ENCODE results near the gene BCAP31. TPM values are rescaled to one million over a fixed set of nuclear protein-coding genes. Genes with fewer than 3 reads are reported as not detected.
"Not testable (repeated sequence)": the region's sequence is repeated elsewhere in the genome, so short reads cannot be mapped to it uniquely, and the experiment has no call there.

BCAP31 gene
- total RNA-seq, 2 donors from 2014 or later = 115 to 170 TPM

DNA sequence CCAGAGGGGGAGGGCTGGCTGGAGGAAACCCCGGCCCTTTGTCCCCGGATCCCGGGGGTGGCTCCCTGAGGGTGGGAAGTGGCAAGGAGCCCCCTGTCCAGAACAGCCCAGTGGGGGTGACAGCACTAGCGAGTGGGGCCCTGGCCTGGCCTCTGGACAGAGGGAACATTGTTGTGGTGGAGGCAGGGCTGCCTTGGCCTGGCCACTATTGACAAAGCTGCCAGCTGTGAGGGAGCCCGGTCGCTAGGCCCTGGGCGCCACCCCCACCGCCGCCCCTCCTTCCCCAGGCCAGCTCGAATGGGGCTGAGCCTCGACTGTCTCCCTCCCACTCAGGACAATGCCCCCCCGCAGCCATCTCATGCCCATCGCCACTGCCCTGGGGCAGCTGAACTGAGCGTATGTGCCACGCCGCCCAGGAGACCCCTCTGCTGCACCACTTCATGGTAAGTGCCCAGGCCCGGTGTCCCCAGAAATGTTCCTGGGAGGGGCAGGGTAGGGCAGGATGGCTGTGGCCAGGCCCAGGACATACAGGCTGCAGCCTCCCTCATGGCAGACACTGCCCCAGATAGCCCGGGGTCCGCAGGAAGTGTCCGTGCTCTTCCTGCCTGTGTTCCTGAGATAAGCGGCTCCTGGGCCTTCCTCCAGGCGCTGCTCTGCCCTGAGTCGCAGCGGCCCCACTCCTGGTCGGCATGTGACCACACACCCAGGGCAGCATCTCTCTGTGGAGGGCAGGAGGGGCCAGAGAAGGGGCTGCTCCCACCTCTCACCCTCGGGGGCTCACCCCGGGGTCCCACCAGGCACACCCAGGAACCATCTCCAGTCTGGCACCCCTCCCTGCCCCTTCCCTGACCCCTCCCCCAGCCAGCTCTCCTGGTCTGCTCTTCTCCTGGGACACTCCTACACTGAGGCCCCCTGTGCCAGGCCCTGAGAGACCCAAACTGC lies 41.2 kb upstream of the BCAP31 start:
- no peaks in the 10 kb centered on the region for H3K36me3 Mint-ChIP-seq (ENCODE audit: low read depth)
- H3K27me3 Mint-ChIP-seq = no peaks in the 10 kb centered on the region
- no peak overlapping the region for H3K27ac Mint-ChIP-seq
- no peaks in the 10 kb centered on the region for H3K4me1 Mint-ChIP-seq
- no peak for ATAC-seq (replicated peaks)
- H3K4me3 Mint-ChIP-seq = no peak overlapping the region
- H3K9me3 Mint-ChIP-seq = no peaks in the 10 kb centered on the region

DNA sequence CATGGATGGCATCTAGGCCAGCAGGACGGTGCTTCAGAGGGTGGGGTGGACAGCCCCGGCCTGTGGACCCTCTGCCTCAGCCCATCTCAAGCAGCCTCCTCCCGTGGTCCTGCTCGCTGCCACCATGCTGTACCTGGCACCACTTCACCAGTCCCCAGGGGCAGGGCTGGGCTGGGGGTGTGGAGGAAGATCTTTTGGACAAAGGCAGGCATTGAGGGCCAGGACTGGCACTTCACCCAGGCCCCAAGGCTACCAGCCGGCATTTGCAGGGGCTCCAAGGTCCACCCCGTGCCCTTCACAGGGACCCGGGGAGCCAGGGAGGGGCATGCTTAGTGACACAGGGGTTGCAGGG lies 40.6 kb upstream of the BCAP31 start:
- Mint-ChIP-seq H3K4me3 (no peak overlapping the region), H3K4me1 (no peaks in the 10 kb centered on the region), H3K36me3 (ENCODE audit: low read depth) (no peaks in the 10 kb centered on the region), H3K9me3 (no peaks in the 10 kb centered on the region), H3K27me3 (no peaks in the 10 kb centered on the region), H3K27ac (no peak overlapping the region)
- no peak for ATAC-seq (replicated peaks)

DNA sequence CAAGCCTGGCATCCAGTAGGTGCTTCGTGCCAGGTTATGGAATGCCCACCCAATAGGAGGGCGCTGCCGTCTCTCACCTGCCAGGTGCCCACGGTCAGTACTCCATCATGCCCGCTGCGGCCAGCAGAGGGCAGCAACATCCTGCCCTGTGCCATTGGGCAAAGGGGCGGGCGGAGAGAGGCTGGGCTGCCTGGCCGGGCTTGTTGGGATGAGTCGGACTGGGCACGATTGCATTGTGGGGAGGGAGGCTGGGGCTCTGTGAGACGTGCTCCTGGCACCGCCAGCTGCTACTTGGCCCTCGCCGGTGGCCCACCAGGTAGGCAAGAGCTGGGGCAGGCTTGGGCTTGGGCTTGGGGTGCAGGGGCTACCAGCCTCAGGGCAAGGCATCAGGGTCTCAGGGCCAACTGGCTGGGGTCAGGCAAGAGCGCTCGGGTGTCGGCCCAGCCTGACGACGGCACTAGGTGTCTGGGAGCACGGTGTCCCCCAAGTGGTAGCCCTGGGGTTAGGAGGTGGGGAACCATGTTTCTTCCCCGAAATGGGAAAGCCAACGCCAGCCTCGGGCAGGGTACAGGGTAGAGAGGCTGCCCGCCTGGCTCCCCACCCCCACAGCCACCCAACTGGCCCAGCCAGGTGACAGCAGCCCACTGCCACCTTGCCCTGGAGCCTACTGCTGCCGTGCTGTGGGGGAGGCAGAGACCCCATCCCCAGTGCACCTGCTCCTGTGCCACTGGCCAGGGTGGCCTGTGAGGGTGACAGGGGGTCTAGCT lies 40.0 kb upstream of the BCAP31 start, which contains the start of gene PLXNB3:
Gene PLXNB3, plus strand, starts transcription at position 261 of the 767 bp plus-strand sequence. CDS start 1,287 bp downstream, outside the sequence.
- no peaks in the 10 kb centered on the region for H3K27me3 Mint-ChIP-seq
- H3K36me3 Mint-ChIP-seq (ENCODE audit: low read depth) = no peaks in the 10 kb centered on the region

DNA sequence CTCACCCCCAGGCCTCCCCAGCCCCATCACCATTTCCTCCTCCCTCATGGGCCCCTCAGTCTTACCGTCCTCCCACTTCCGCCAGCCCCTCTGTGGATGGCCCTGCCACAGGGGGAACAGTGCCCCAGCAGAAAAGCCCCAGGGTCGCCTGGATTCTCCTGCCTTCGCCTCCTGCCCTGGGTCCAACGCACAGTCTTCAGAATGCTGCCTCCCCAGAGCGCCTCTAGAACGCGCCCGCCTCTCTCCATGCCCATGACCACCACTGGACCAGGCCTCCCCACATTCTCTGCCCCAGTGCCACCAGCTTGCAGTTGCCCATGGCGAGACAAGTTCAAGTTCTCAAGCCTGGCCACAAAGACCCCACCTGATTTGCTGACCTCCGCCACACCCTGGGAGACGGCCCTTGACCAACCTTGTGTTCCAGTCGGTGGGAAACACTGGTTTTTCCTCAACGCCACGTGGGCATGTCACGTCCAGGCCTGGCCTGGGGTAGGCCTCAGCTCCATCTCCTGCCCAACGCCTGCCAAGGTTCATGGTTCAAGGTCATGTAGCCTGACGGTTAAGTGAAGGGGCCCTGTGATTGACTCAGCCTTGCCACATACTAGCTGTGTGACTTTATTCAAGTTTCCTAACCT lies 39.2 kb upstream of the BCAP31 start:
- H3K4me3 Mint-ChIP-seq = no peak overlapping the region
- H3K36me3 Mint-ChIP-seq (ENCODE audit: low read depth) = no peaks in the 10 kb centered on the region
- no peaks in the 10 kb centered on the region for H3K27me3 Mint-ChIP-seq
- peak overlapping the region; percentile 54 for H3K27ac Mint-ChIP-seq
- H3K4me1 Mint-ChIP-seq = no peaks in the 10 kb centered on the region
- no peaks in the 10 kb centered on the region for H3K9me3 Mint-ChIP-seq
- ATAC-seq (replicated peaks) = no peak

More for the DNA sequence above, 40.0 kb upstream of the BCAP31 start, which contains the start of gene PLXNB3:
- Mint-ChIP-seq H3K9me3 (no peaks in the 10 kb centered on the region), H3K4me1 (no peaks in the 10 kb centered on the region), H3K4me3 (peak within 1 kb of the TSS; percentile 39), H3K27ac (peak within 1 kb of the TSS; percentile 54)
- ATAC-seq (replicated peaks) = peak; percentile 94

DNA sequence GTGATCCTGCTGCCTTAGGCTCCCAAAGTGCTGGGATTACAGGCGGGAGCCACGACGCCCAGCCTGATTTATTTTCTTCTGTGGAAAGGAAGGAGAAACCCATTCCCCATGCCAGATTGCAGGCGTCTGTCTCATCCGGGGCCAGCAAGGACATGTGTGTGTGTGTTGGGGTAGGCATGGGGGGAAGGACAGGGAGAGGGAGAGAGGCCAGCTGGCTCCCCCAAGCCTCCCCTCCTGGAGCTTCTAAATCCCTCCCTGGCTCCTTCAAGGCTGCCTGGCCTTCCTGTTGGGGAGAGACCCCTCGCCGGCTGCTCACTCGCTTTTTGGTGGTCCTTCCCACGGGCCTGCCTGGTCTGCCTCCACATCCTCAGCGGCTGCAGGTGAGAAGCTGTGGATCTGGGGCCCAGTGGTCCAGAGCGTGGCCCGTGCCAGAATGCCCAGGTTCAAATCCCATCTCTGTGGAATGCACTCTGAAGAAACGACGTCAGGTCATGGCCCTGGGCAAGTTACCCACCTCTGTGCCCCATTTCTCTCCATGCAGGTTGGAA lies 38.5 kb upstream of the BCAP31 start:
- Mint-ChIP-seq H3K9me3 (no peaks in the 10 kb centered on the region), H3K27ac (no peak overlapping the region), H3K36me3 (ENCODE audit: low read depth) (no peaks in the 10 kb centered on the region), H3K4me1 (no peaks in the 10 kb centered on the region), H3K27me3 (no peaks in the 10 kb centered on the region), H3K4me3 (no peak overlapping the region)
- ATAC-seq (replicated peaks) = no peak

DNA sequence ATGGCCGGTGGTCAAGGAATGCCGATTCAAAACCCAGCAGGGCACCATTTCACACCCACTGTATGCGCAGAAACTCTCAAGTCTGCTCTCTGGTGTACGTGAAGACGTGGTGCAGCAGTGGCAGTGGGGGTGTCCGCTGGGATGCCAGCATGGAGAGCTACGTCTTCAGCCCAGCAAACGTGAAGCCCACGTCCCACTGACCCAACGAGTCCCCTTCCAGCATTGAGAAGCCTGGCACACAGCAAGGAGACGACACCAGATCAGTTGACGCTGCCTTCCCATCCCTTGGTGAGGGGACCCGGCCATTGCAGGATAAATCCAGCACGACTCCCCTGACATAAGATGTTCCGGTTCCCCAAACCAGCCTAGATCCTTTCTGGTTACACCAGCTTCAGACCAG lies 37.7 kb upstream of the BCAP31 start:
- Mint-ChIP-seq H3K27me3 (no peaks in the 10 kb centered on the region), H3K36me3 (ENCODE audit: low read depth) (no peaks in the 10 kb centered on the region), H3K27ac (no peak overlapping the region), H3K4me3 (no peak overlapping the region), H3K4me1 (no peaks in the 10 kb centered on the region), H3K9me3 (no peaks in the 10 kb centered on the region)
- no peak for ATAC-seq (replicated peaks)

DNA sequence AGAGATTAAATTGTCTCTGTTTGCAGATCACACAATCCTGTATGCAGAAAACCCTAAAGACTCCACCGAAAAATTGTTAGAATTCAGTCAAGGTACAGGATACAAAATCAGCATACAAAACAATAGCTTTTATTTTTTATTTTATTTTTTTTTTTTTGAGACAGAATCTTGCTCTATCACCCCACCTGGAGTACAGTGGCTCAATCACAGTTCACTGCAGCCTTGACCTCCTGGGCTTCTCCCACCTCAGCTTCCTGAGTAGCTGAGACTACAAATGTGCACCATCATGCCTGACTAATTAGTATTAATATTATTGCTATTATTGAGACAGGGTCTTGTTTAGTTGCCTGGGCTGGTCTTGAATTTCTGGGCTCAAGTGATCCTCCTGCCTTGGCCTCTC lies 30.9 kb upstream of the BCAP31 start:
- no peak overlapping the region for H3K27ac Mint-ChIP-seq
- H3K27me3 Mint-ChIP-seq = no peaks in the 10 kb centered on the region
- no peaks in the 10 kb centered on the region for H3K9me3 Mint-ChIP-seq
- no peaks in the 10 kb centered on the region for H3K36me3 Mint-ChIP-seq (ENCODE audit: low read depth)
- H3K4me3 Mint-ChIP-seq = no peak overlapping the region
- ATAC-seq (replicated peaks) = no peak
- H3K4me1 Mint-ChIP-seq = no peaks in the 10 kb centered on the region

DNA sequence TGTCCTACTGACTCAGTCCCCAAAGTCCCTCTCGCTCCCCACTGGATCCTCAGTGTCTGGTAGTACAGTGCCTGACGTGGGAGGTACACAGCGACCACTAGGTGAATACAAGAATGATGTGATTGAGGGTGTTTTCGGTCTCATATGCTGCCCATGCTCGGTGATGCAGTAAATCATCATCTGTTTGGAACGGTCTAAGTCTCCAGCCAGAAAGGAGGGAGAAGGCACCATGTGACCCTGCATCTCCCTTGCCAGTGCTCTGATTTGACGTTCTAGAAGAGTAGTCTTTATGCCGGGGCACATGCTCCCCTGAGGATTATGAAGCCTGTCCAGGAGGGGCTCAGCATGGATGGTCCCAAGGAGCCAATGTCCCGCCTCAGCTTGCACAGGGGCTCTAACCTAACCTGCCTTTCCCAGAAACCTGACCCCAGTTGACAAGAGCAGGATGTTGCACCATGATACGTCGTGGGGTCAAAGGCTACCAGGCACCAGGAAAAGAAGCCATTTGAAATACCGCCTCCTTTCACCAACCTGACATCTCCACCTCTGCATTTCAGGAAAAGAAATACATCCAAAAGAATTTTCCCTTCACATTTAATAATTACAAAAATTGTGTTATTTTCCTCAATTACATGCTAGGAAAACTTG lies 26.1 kb upstream of the BCAP31 start:
- H3K4me3 Mint-ChIP-seq = no peak overlapping the region

DNA sequence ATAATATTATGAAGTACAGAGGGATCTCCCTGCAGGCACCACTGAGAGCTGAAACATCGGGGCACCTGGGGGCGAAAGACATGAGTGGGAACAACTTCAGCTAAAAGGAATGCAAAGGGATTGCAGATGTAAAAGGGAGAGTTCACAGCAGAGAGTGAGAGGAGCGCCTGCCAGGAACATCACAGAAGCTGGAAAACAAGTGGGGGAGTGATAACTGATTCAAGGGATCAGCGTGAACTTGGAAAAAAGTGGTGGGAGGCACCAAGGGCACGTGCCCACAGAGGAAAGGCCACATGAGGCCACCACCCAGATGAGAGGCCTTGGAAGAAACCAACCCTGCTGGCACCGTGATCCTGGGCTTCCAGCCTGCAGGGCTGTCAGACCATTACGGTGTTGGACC lies 24.8 kb upstream of the BCAP31 start:
- not testable (repeated sequence) for H3K27ac Mint-ChIP-seq; H3K27me3 Mint-ChIP-seq; H3K4me1 Mint-ChIP-seq; H3K4me3 Mint-ChIP-seq; H3K36me3 Mint-ChIP-seq (ENCODE audit: low read depth); ATAC-seq (replicated peaks); H3K9me3 Mint-ChIP-seq

More for the DNA sequence above, 26.1 kb upstream of the BCAP31 start:
- no peaks in the 10 kb centered on the region for H3K36me3 Mint-ChIP-seq (ENCODE audit: low read depth)
- peaks cover 4% of the 10 kb centered on the region for H3K4me1 Mint-ChIP-seq
- H3K9me3 Mint-ChIP-seq = no peaks in the 10 kb centered on the region
- no peak for ATAC-seq (replicated peaks)
- no peak overlapping the region for H3K27ac Mint-ChIP-seq
- no peaks in the 10 kb centered on the region for H3K27me3 Mint-ChIP-seq

DNA sequence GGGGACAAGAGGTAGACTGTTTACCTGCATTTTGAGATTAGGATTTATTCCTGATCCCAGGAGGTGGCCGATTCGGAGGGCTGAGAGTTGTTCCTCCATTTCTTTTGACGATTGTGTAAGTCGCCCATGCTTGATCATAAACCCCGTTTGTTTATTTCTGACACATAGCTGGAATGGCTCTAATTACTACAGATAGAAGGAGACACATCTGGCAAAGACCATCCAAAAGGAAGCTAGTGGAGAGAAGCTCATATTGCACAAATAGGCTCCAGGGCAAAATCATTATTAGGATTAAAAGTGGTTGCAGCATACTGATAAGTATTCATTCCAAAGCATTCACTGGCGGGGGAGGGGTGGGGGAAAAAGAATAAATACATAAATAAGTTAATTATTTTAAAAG lies 22.8 kb upstream of the BCAP31 start:
- not testable (repeated sequence) for H3K27ac Mint-ChIP-seq; H3K4me1 Mint-ChIP-seq; H3K9me3 Mint-ChIP-seq; H3K36me3 Mint-ChIP-seq (ENCODE audit: low read depth); H3K4me3 Mint-ChIP-seq; ATAC-seq (replicated peaks); H3K27me3 Mint-ChIP-seq

DNA sequence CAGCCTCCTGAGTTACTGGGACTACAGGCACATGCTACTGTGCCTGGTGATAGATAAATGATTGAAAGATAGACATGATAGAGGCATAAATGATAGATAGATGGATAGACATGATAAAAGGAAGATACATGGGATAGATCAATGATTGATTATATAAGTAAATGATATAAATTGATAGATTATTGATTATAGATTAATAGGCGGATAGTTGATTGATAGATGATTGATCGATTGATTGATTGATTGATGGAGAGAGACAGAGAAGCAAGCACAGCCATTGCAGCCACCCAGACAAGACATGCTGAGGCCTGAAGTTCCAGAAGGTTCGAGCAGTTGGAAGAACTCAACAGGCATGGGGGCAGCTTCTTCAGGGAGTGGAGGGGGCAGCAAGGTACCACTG lies 22.2 kb upstream of the BCAP31 start:
- Mint-ChIP-seq H3K27ac (no peak overlapping the region), H3K9me3 (no peaks in the 10 kb centered on the region), H3K27me3 (no peaks in the 10 kb centered on the region), H3K4me3 (no peak overlapping the region), H3K4me1 (peaks cover 4% of the 10 kb centered on the region), H3K36me3 (ENCODE audit: low read depth) (no peaks in the 10 kb centered on the region)
- ATAC-seq (replicated peaks) = no peak

DNA sequence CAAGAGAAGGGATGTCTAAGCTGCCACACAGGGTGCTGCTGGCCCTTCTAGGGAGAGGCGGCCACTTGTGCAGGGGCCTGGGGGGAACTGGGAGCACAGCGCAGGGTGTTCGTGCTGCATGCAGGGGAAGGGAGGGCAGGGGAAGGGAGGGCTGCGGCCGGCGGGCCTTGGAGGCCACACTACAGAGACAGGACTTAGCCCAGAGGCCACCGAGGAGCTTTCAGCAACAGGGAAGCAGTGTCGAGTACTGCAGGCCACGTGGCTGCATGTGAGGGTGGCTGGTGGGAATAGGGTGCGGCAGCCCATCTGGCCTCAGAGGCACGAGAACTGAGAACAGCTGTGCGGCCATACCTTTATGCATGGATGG lies 20.9 kb upstream of the BCAP31 start:
- not testable (repeated sequence) for H3K9me3 Mint-ChIP-seq; H3K36me3 Mint-ChIP-seq (ENCODE audit: low read depth); H3K27me3 Mint-ChIP-seq; ATAC-seq (replicated peaks); H3K27ac Mint-ChIP-seq; H3K4me1 Mint-ChIP-seq
- peak overlapping the region; percentile 27 for H3K4me3 Mint-ChIP-seq

DNA sequence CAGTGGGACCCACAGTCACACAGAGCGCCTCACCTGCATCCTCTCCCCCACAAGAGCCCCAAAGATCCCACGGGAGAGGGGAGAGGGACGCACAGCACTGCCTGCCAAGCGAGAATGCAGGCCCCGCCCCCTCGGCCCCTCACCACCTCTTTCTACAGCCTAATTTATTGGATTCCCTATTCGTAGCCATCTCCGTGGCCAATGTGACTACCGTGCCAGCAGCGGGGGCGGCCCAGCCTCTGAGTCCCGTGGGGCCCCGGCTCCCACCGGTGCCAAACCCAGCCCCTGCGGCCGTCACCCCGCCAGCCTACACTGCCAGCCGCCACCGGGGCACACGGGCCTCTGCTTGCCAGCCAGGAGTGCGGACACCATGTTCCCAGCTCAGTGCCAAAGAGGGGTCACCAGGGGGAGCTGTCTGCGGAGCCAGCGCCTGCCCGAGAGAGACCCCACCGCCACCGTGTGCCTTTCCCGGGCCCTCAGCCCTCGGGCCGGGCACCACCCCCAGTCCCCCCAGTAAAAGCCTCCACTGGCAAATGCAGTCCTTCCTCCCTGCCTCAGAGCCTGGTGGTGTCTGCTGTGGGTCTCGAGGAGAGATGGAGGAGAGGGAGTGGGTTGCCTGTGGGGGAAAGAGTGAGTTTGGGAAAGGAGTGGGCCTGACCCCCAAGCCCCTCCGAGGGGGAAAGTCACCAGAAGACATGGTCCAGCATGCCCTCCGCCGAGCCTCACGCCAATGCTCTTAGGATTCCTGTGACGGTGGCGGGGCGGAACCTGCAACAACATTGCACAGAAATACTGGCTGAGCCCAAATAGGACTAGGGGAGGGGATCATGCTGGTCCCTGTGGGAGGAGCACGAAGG lies 20.3 kb upstream of the BCAP31 start:
- Mint-ChIP-seq H3K9me3 (no peaks in the 10 kb centered on the region), H3K27ac (no peak overlapping the region), H3K36me3 (ENCODE audit: low read depth) (no peaks in the 10 kb centered on the region), H3K27me3 (no peaks in the 10 kb centered on the region), H3K4me1 (peaks cover 4% of the 10 kb centered on the region), H3K4me3 (peak overlapping the region; percentile 27)
- ATAC-seq (replicated peaks) = no peak
